Measurements from ENCODE around the gene PLEKHM3.

DNA sequence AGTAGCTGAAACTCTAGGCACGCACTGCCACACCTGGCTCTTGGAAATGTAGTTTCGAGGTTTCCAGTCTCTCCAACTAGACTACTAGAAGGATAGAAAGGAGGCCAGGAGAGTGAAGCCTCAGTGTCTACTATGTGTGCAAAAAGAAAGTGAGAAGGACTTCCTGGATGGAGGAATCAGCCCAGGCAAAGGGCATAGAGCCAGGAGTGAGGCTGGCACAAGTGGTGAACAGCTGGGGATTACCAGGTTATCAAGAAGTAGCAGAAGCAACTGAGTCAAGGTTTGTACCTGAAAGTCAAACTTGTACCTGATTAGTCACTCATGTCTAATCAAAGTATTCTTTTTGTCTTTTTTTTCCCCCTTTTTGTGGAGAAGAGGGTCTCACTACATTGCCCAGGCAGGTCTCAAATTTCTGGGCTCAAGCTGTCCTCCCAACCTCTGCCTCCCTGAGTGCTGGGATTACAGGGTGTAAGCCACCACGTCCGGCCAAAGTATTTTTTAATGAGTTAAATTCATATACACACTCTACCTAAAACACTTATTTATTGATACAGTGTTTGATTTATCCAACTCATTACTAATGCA is 246.9 kb downstream of the PLEKHM3 start:
- TF ChIP-seq, protein P1, sequence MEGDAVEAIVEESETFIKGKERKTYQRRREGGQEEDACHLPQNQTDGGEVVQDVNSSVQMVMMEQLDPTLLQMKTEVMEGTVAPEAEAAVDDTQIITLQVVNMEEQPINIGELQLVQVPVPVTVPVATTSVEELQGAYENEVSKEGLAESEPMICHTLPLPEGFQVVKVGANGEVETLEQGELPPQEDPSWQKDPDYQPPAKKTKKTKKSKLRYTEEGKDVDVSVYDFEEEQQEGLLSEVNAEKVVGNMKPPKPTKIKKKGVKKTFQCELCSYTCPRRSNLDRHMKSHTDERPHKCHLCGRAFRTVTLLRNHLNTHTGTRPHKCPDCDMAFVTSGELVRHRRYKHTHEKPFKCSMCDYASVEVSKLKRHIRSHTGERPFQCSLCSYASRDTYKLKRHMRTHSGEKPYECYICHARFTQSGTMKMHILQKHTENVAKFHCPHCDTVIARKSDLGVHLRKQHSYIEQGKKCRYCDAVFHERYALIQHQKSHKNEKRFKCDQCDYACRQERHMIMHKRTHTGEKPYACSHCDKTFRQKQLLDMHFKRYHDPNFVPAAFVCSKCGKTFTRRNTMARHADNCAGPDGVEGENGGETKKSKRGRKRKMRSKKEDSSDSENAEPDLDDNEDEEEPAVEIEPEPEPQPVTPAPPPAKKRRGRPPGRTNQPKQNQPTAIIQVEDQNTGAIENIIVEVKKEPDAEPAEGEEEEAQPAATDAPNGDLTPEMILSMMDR (IDR thresholded peaks at IDR 0.05), result no peak
- no peak for TF ChIP-seq POLR2A (IDR thresholded peaks at IDR 0.05)
- no peak for TF ChIP-seq EP300 (IDR thresholded peaks at IDR 0.05)
